Ascending aorta (tissue), 2 donors: Measurements from ENCODE around the gene SRP68. TPM values are rescaled to one million over a fixed set of nuclear protein-coding genes. Genes with fewer than 3 reads are reported as not detected.
"Not testable (repeated sequence)": the region's sequence is repeated elsewhere in the genome, so short reads cannot be mapped to it uniquely, and the experiment has no call there.

Experiments
- DNase-seq, 2 donors: peaks; one replicate each; pipeline ENCODE4 v3.0.0-alpha.2; 2019; ENCODE audit warnings: low spot score in 2 of 2
- H3K27ac ChIP-seq, 2 donors: fragments of 200-600 bp; sonication (generic); one replicate each; pipeline ENCODE4 v1.5.1; 2016 to 2017; ENCODE audit warnings: mild to moderate bottlenecking in 1 of 2
- H3K27me3 ChIP-seq: fragments of 200-600 bp; sonication (generic); one replicate; pipeline ENCODE4 v1.5.1; 2017
- H3K36me3 ChIP-seq, 2 donors: fragments of 200-600 bp; sonication (generic); one replicate each; pipeline ENCODE4 v1.5.1; 2016
- H3K4me1 ChIP-seq, 2 donors: fragments of 200-600 bp; sonication (generic); one replicate each; pipeline ENCODE4 v1.5.1; 2016 to 2017; ENCODE audit warnings: mild to moderate bottlenecking in 1 of 2
- H3K4me3 ChIP-seq, 2 donors: fragments of 200-600 bp; sonication (generic); one replicate each; pipeline ENCODE4 v1.5.1; 2016 to 2017; ENCODE audit warnings: mild to moderate bottlenecking in 1 of 2
- H3K9me3 ChIP-seq, 2 donors: fragments of 200-600 bp; sonication (generic); one replicate each; pipeline ENCODE4 v1.5.1; 2016
- intact Hi-C: fragments of 100-400 bp; cut with DNase I; formaldehyde crosslinking; loops from one replicate; pipeline ENCODE4 v1.15.1; 2023
- total RNA-seq: library from RNA; depleted of rRNA; stranded (reverse); fragments of >200 nt; gene quantifications from one replicate; pipeline ENCODE4 v1.1.0, GENCODE V29; 2016
- TF ChIP-seq, protein P1 (sequence below), 3 experiments: fragments of 200-600 bp in 2 of 3; fragments of 450-650 bp in 1 of 3; sonication (generic) in 2 of 3; IDR thresholded peaks; one replicate each; pipeline ENCODE4 v1.5.1; 2016 to 2019; ENCODE audit warnings: antibody characterized with exemption in 3 of 3, mild to moderate bottlenecking in 1 of 3, moderate library complexity in 1 of 3

The SRP68 gene
- total RNA-seq, 1 donor from 2014 or later = 15.6 TPM

GRCh38 chr17:76079956-76080767, 7.8 kb upstream of the SRP68 start:
- peaks cover 18% of the 10 kb centered on the region for H3K27me3 ChIP-seq
- H3K27ac ChIP-seq = no peak overlapping the region
- H3K9me3 ChIP-seq = no peaks in the 10 kb centered on the region
- H3K4me3 ChIP-seq = no peak overlapping the region
- no peak for DNase-seq
- TF ChIP-seq, protein P1, sequence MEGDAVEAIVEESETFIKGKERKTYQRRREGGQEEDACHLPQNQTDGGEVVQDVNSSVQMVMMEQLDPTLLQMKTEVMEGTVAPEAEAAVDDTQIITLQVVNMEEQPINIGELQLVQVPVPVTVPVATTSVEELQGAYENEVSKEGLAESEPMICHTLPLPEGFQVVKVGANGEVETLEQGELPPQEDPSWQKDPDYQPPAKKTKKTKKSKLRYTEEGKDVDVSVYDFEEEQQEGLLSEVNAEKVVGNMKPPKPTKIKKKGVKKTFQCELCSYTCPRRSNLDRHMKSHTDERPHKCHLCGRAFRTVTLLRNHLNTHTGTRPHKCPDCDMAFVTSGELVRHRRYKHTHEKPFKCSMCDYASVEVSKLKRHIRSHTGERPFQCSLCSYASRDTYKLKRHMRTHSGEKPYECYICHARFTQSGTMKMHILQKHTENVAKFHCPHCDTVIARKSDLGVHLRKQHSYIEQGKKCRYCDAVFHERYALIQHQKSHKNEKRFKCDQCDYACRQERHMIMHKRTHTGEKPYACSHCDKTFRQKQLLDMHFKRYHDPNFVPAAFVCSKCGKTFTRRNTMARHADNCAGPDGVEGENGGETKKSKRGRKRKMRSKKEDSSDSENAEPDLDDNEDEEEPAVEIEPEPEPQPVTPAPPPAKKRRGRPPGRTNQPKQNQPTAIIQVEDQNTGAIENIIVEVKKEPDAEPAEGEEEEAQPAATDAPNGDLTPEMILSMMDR (IDR thresholded peaks at IDR 0.05) = no peak
- peaks cover 0 to 14% of the 10 kb centered on the region in 2 donors for H3K4me1 ChIP-seq
- intact Hi-C loops = no loop called here
- peaks cover 19 to 24% of the 10 kb centered on the region in 2 donors for H3K36me3 ChIP-seq

DNA sequence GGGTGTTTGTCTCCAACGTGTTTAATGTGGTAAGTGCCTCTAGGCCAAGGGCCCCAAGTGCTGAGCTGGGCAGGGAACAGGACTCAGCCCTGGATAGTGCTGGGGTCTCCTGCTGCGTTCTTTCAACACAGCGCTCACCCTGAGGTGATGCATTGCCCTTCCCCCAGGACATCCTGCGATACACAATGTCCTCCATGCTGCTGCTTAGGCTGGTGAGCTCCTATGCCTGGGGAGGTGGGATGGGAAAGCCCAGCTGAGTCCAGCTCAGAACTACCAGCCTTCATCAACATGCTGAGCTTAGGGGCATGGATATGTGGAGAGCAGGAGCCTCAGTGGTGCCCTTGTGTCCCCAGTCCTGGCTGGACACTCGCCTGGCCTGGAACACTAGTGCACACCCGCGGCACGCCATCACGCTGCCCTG, 7.2 kb upstream of the SRP68 start:
- no peak overlapping the region for H3K4me3 ChIP-seq
- intact Hi-C loops = no loop called here

DNA sequence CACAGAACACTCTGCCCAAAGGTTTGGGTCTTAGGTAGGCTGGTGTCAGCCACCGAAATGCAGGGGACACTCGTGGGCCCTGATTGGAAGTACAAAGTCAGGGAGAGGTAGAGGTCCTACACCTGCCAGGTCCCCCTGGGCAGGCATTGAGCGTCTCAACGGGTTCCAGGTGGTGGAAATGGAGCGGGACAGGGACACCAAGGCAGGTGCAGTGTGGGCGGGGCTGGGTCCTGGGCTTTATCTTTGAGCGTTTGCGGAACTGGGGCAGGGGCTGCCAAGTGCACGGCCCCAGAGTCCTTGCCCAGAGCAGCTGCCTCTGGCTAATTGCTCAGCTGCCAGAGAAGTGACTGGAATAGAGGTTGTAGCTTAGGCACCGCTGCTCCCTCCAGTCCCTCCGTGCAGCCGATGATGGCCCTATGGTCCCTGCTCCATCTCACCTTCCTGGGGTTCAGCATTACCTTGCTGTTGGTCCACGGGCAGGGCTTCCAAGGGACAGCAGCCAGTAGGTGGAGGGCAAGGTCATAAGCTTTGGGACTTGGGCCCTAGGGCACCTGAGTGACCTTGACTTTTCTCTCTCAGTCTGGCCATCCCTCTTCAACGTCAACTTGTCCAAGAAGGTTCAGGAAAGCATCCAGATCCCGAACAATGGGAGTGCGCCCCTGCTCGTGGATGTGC, 6.7 kb upstream of the SRP68 start, which contains the start of gene ZACN:
Gene ZACN (plus strand): TSS at position 323 of the 675 bp plus-strand sequence. CDS start 83 bp downstream, at position 406.
- no peak for DNase-seq
- peaks cover 11 to 13% of the 10 kb centered on the region in 2 donors for H3K36me3 ChIP-seq
- TF ChIP-seq, protein P1 (IDR thresholded peaks at IDR 0.05) = no peak
- H3K4me1 ChIP-seq = peaks cover 4 to 18% of the 10 kb centered on the region in 2 donors
- no peaks in the 10 kb centered on the region for H3K9me3 ChIP-seq
- no peak within 1 kb of the TSS for H3K4me3 ChIP-seq
- peaks cover 25% of the 10 kb centered on the region for H3K27me3 ChIP-seq
- no peak within 1 kb of the TSS for H3K27ac ChIP-seq
- intact Hi-C loops = no loop called here

More for the DNA sequence above, 7.2 kb upstream of the SRP68 start:
- peaks cover 14 to 18% of the 10 kb centered on the region in 2 donors for H3K36me3 ChIP-seq
- no peak for DNase-seq
- H3K4me1 ChIP-seq = peaks cover 2 to 18% of the 10 kb centered on the region in 2 donors
- TF ChIP-seq, protein P1 (IDR thresholded peaks at IDR 0.05) = no peak
- H3K9me3 ChIP-seq = no peaks in the 10 kb centered on the region
- H3K27ac ChIP-seq = no peak overlapping the region
- H3K27me3 ChIP-seq = peaks cover 20% of the 10 kb centered on the region

DNA sequence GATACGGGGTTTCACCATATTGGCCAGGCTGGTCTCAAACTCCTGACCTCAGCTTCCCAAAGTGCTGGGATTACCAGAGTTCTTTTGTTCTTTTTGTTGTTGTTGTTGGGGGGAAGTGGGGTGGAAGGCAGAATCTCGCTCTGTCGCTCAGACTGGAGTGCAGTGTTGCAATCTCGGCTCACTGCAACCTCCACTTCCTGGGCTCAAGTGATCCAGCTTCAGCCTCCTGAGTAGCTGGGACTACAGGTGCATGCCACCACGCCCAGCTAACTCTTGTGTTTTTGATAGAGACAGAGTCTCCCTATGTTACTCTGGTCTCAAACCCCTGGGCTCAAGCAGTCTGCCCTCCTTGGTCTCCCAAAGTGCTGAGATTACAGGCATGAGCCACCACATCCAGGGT, 6.1 kb upstream of the SRP68 start:
- H3K9me3 ChIP-seq, H3K4me3 ChIP-seq, DNase-seq, H3K27ac ChIP-seq, H3K36me3 ChIP-seq, intact Hi-C loops: not testable (repeated sequence)
- Histone ChIP-seq H3K4me1 (peaks cover 4 to 18% of the 10 kb centered on the region in 2 donors), H3K27me3 (peaks cover 31% of the 10 kb centered on the region)

DNA sequence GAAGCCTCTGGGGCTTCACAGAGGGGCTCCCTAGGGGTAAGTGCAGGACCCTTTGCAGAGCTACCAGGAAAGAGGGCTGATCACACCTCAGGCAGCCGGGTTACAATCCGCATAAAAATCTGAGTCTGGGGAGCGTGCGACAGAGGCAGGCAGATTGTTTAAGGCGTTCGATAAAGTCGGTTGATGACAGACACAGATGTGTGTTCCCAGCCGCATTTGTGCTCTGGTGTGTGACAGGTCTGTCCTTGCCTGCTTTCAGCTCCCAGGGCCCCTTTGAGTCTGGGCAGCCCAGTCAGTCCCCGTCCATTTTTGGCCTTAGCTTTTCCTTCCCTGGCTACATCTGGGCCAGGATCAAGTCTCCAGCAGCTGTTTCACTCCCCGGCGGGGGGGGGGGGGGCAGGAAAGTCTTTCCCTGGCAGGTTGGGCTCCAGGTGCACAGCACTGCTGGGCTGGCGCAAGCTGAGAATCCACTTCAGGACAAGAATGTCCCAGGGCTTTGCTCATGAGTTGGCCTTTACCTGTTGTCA, 5.3 kb upstream of the SRP68 start:
- intact Hi-C loops = no loop called here
- H3K9me3 ChIP-seq = no peaks in the 10 kb centered on the region
- H3K36me3 ChIP-seq = no peaks in the 10 kb centered on the region
- no peak overlapping the region for H3K27ac ChIP-seq
- peaks cover 31% of the 10 kb centered on the region for H3K27me3 ChIP-seq
- no peak for DNase-seq
- TF ChIP-seq, protein P1 (IDR thresholded peaks at IDR 0.05) = no peak
- peaks cover 7 to 23% of the 10 kb centered on the region in 2 donors for H3K4me1 ChIP-seq
- no peak overlapping the region for H3K4me3 ChIP-seq
